Activated naive CD4-positive, alpha-beta T cell treated with Interleukin-2 at 50 U/mL for 16 hours (primary cell): ENCODE data around the gene CWC22.
"Not testable (repeated sequence)": the region's sequence is repeated elsewhere in the genome, so short reads cannot be mapped to it uniquely, and the experiment has no call there.

Experiments used
- DNase-seq: peaks from one replicate; pipeline ENCODE4 v3.0.0-alpha.2; 2020

Gene CWC22

DNA sequence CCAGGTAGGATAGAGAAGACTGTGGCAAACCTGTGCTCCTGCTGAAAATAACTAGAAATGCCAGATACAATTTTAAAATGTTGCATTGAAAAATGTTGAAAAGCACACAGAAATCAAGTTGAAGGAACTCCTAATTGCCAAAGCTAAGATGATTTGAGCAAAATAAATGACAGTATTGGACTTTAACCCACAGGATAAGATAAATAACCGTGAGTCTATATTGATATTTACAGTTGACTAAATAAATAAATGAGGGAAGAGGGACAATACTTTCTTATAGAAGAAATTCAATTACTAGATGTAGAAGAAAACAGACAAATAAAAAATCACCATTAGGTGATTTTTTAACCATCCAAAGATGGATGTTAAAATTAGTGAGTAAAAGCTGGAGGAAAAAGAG lies 59.0 kb downstream of the CWC22 start:
- no peak for DNase-seq

- no peak for DNase-seq
Measured at GRCh38 chr2:179946810-179947615, 60.1 kb downstream of the CWC22 start.

DNA sequence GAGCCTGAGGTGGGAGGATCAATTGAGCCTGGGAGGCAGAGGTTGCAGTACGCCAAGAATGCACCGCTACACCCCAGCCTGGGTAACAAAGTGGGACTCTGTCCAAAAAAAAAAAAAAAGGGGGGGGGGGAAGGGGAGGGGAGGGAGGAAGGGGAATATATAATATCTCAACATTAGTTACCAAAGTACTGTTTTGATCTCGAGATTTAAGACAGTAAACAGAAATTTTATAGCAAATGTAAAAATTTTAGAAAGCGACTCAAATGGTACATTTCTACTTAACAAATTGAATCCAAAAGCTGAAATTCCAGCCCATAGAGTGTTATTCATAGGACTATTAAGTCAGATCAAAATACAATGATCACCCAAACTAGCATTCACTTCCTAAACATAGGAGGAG lies 60.8 kb downstream of the CWC22 start:
- DNase-seq = no peak

DNA sequence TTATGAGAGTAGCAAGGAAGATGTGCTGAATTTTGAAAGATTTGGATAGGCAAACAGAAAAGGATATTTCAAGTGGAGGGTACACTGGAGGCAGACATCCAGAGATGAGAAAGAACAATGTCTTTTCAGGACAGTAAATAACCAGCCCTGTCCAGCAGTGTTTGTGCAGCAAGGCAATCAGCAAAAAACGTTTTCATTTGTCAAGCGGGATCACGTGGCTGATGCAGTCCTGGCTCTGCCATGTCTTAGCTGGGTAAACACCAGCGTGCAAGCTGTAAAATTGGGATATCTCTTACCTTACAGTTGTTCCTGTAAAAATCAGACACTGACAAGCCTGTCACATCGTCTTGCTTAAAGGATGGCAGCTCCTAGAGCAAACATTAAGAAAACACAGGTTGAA lies 67.8 kb downstream of the CWC22 start:
- no peak for DNase-seq

- DNase-seq = no peak
Measured at GRCh38 chr2:179938026-179938425, 69.1 kb downstream of the CWC22 start.

DNA sequence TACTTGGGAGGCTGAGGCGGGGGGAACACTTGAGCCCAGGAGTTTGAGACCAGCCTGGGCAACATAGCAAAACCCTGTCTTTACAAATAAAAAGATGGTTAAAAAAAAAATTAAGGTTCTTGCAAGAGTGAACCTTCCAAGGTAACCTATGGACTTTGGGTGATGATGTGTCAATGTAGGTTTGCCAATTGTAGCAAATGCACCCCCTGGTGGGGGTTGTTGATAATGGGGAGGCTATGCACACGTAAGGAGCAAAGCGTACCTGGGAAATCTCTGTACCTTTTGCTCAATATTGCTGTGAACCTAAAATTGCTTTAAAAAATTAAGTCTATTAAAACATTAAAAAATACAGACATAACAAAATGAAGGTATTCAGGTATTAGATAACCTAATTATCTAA lies 70.4 kb downstream of the CWC22 start:
- DNase-seq = peak; percentile 2

GRCh38 chr2:179936141-179936540 lies 71.0 kb downstream of the CWC22 start:
- no peak for DNase-seq

- no peak for DNase-seq
Measured at GRCh38 chr2:179932786-179933185, 74.3 kb downstream of the CWC22 start.

- no peak for DNase-seq
Measured at GRCh38 chr2:179931502-179931901, 75.6 kb downstream of the CWC22 start.

DNA sequence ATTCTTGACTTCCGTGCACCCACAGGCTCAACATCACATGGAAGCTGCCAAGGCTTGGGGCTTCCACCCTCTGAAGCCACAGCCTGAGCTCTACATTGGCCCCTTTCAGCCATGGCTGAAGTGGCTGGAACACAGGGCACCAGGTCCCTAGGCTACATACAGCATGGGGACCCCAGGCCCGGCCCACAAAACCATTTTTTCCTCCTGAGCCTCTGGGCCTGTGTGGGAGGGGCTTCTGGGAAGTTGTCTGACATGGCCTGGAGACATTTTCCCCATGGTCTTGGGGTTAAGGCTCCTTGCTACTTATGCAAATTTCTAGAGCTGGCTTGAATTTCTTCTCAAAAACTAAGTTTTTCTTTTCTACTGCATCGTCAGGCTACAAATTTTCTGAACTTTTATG lies 77.1 kb downstream of the CWC22 start:
- DNase-seq = not testable (repeated sequence)

DNA sequence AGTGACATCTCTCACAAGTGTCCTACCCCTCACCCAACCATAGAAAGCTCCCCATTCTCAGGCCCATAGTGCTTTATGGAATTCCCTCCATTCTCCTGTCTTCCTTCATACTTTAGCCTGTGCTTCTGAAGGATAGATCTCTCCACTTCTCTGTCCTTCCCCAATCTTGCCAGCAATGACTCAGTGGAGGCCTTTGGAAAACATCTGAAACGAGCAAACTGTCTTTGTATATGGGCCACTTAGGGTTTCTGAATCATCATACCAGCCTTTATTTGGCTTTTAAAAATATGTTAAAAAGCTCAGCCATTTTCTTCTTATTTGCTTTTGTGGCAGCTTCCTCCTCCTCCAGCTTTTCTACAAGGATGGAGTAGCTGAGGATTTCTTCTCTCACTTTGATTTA lies 80.1 kb downstream of the CWC22 start:
- DNase-seq = no peak

DNA sequence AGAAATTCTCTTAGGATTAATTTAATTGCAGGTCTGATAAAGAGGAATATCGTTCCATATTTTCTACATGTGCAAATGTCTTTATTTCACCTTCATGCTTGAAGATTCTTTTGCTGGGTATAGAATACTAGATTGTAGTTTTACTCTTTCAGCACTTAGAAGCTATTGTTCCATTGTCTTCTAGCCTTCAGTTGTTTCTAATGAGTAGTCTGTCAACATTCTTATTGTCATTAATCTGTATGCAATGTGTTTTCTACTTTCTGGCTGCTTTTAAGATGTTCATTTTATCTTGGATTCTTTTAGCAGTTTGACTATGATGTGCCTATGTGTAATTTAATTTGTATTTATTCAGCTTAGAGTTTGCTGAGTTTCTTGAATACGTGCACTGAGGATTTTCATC lies 81.4 kb downstream of the CWC22 start:
- DNase-seq = no peak

DNA sequence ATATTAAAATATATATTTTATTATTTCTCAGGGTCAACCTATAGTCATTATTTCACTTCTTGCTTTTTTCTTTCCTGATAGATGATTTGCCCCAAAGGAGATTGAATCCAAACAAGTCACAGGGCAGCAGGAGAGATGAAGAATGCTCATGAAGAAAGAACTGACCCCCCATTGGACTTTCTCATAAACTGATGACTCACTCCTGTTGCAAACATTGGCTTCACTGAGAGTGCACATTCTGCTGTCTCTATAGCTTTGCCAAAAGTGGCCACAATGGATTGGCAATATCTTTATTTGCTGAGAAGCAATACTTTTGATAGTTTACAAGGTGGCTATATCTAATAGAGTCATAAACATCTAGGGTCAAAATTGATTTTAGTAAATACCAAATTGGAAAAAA lies 89.8 kb downstream of the CWC22 start:
- DNase-seq = no peak

DNA sequence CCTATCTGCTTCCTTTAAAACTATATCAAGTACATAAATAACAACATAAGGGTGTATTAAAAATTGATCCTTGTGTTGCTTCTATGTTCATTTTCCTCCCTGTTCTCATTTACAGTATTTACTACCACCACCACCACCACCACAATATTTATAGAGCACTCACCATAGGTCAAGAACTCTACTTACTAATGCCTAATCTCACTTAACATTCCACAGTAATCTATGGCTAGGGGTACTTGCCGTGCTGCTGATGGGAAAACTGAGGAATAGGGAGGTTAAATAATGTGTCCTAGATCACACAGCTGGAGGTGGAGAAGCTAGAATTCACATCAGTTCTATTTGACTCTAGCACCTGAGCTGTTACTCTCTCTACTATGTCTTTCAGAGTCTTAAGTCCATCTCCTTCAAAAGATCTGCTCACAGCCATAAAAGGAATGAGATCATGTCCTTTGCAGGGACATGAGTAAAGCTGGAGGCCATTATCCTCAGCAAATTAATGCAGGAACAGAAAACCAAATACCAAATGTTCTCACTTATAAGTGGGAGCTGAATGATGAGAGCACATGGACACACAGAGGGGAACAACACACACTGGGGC lies 91.6 kb downstream of the CWC22 start:
- DNase-seq = no peak

- no peak for DNase-seq
Measured at GRCh38 chr2:179913809-179914208, 93.3 kb downstream of the CWC22 start.

DNA sequence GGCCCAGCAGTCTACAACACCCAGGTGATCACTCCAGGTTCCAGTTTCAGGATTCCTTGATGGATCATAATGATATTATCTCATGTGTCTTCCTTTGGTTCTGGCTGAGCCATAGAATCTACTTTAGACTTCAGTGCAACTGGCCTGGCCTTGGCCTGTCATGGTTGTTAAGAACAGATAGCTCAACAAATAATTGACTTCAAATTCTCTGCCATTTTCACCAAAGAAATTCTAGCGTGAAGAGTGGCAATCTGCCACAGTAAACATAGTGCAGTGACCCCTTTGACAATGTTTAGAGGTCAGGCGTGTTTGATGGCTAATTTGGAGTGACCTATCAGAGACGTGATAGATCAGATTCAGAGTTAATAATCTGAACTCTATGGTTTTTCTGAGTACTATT lies 95.5 kb downstream of the CWC22 start:
- no peak for DNase-seq

- DNase-seq = no peak
Measured at GRCh38 chr2:179910735-179911113, 96.4 kb downstream of the CWC22 start.

- no peak for DNase-seq
Measured at GRCh38 chr2:179909845-179910734, 97.0 kb downstream of the CWC22 start.

- DNase-seq = no peak
Measured at GRCh38 chr2:179900655-179901054, 106.4 kb downstream of the CWC22 start.

- no peak for DNase-seq
Measured at GRCh38 chr2:179899666-179900065, 107.4 kb downstream of the CWC22 start.

DNA sequence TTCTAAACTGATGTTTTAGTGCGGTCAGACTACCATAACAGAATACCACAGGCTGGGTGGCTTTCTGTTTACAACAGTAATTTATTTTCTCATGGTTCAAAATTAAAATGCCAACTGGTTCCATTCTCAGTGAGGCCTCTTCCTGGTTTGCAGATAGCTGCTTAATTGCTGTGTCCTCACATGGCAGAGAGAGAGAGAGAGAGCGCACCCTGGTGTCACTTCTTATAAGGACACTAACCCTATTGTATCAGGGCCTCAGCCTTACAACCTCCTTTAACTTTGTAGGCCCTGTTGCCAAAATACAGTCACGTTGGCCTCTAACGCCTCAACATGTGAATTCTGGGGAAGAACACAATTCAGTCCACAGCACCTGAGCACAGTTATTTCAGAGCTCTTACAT lies 108.2 kb downstream of the CWC22 start:
- no peak for DNase-seq
